ENCODE results near the gene KDR.

KDR gene

GRCh38 chr4:55082756-55083155, 42.6 kb downstream of the KDR start:
- FAIRE-seq (no peak), DNase-seq (ENCODE audit: extremely low spot score, insufficient read length, low read depth) (no peak)

DNA sequence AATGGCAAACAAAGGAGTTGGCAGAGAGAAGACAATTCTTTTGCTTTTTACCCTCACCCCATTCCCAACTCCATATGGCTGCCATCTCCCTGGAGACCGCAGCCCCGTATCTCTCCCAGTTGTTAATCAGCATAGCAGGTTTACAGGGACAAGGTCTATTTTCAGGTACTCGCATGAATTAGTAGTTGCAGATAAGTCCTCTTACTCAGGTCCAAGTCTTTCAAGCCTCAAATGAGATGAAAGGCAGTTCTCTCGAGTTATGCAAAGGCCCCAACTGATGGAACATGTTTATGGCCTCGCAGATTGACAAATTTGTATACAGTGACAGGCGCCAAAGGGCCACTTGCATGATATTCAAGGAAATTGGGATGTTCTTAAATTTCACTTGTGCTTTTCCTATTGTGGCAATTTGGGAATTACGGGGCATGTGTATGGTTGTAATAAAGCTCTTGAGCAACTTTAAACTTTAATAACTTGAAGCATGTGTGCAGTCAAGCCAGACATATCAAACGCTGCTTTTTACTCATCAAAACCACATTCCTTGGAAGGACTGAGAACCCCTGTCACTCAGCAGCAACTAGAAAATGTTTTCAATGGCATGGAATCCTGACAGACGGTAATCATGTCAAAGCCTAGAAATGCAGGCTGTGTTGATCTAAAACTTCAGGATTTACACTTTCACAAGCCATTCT, 45.1 kb downstream of the KDR start:
- no peak for FAIRE-seq
- DNase-seq (ENCODE audit: extremely low spot score, insufficient read length, low read depth), result no peak

- FAIRE-seq (no peak), DNase-seq (ENCODE audit: extremely low spot score, insufficient read length, low read depth) (no peak)
Observed at GRCh38 chr4:55079451-55080173, 45.8 kb downstream of the KDR start.

GRCh38 chr4:55078987-55079386, 46.4 kb downstream of the KDR start:
- no peak for DNase-seq (ENCODE audit: extremely low spot score, insufficient read length, low read depth)
- no peak for FAIRE-seq

GRCh38 chr4:55077577-55077976, 47.8 kb downstream of the KDR start:
- DNase-seq (ENCODE audit: extremely low spot score, insufficient read length, low read depth), result no peak
- no peak for FAIRE-seq

GRCh38 chr4:55075823-55076716, 49.3 kb downstream of the KDR start:
- no peak for DNase-seq (ENCODE audit: extremely low spot score, insufficient read length, low read depth)

GRCh38 chr4:55075376-55075775, 50.0 kb downstream of the KDR start:
- DNase-seq (ENCODE audit: extremely low spot score, insufficient read length, low read depth) (no peak), FAIRE-seq (no peak)

More at GRCh38 chr4:55075823-55076716, 49.3 kb downstream of the KDR start:
- FAIRE-seq, result no peak

DNA sequence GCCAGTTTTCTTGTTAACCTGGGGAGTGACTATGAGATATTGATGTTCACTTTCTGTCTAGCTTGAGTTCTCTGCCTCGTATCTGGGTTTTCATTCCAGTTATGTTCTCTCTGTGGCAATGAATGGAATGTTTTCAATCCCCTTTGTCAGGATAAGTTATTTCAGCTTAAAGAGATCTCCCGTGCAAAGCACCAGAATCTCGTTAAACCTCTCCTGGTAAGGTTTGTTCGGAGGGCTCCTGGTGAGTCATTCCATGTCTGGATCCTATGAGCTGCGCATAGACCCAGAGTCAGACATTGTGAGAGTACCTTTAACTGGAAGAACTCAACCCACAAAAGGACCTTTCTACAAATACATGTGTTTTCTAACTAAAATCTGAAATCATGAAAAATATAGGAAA, 51.0 kb downstream of the KDR start:
- FAIRE-seq, result no peak
- no peak for DNase-seq (ENCODE audit: extremely low spot score, insufficient read length, low read depth)

DNA sequence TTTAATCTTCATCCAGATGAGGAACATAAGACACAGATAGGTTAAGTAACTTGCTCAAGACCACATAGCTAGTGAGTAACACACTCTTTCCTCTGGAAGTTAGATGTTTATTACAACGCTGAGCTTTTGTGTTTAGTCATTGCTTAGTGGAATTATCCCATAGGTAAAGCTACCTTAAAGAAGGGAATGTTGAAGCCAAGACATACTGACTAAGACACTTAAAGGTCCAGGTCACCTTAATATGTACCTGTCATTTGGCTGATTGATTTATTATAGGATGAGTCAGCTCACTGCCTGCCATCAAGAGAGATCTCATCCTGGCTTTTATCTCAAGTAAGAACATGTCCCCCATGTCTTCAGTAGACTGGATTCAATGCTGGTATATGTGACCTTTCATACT, 53.4 kb downstream of the KDR start:
- no peak for FAIRE-seq

GRCh38 chr4:55069248-55069647, 56.1 kb downstream of the KDR start:
- DNase-seq (ENCODE audit: extremely low spot score, insufficient read length, low read depth) (no peak), FAIRE-seq (no peak)

More for the DNA sequence above, 53.4 kb downstream of the KDR start:
- DNase-seq (ENCODE audit: extremely low spot score, insufficient read length, low read depth), result no peak

DNA sequence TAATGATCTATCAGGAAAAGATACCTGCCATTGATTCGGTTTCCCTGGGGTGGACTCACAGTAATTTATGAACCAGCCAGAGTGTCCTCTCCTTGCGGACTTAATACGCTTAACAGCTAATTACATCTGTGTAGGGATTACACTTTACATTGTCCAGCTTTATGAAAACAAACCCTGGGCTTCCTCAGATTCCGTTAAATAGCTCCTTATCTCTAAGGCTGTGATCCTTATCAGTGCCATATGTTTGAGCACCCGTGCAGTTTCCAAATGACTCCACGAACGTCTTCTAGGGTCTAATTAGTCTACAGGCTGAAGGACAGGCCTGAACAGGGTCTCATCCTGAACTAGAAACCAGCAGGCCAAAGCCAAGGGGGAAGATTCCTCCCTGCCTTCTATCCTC, 56.9 kb downstream of the KDR start:
- DNase-seq (ENCODE audit: extremely low spot score, insufficient read length, low read depth) (no peak), FAIRE-seq (no peak)

DNA sequence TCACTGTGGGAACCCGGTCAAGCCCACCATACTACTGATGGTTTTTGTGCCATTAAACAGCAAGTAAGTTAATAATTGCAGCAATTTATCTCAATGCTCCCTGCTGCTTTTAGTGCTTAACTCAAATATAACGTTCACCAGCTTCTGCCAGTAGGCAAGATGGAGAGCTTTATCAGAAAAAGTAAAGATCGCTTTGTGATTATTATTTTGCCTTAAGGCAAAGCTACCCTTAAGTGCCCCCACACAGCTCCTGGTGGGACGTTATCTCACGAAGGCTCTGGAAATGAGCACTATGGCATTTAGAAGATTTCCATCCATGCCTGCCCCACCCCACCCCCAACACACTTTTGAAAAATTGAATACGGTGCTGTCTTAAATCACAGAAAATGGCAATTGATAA, 59.4 kb downstream of the KDR start:
- FAIRE-seq (no peak), DNase-seq (ENCODE audit: extremely low spot score, insufficient read length, low read depth) (no peak)

- DNase-seq (ENCODE audit: extremely low spot score, insufficient read length, low read depth) (no peak), FAIRE-seq (no peak)
Observed at GRCh38 chr4:55055529-55055928, 69.9 kb downstream of the KDR start.

GRCh38 chr4:55051532-55051931, 73.9 kb downstream of the KDR start:
- FAIRE-seq (no peak), DNase-seq (ENCODE audit: extremely low spot score, insufficient read length, low read depth) (no peak)

- FAIRE-seq, result no peak
Observed at GRCh38 chr4:55050418-55050950, 74.9 kb downstream of the KDR start.

GRCh38 chr4:55038176-55038890, 87.1 kb downstream of the KDR start:
- FAIRE-seq (no peak), DNase-seq (ENCODE audit: extremely low spot score, insufficient read length, low read depth) (no peak)

More at GRCh38 chr4:55050418-55050950, 74.9 kb downstream of the KDR start:
- no peak for DNase-seq (ENCODE audit: extremely low spot score, insufficient read length, low read depth)

- DNase-seq (ENCODE audit: extremely low spot score, insufficient read length, low read depth) (no peak), FAIRE-seq (no peak)
Observed at GRCh38 chr4:55037728-55038127, 87.7 kb downstream of the KDR start.

GRCh38 chr4:55036405-55036804, 89.0 kb downstream of the KDR start:
- no peak for DNase-seq (ENCODE audit: extremely low spot score, insufficient read length, low read depth)
- no peak for FAIRE-seq

GRCh38 chr4:55035892-55036291, 89.5 kb downstream of the KDR start:
- FAIRE-seq (no peak), DNase-seq (ENCODE audit: extremely low spot score, insufficient read length, low read depth) (no peak)

- DNase-seq (ENCODE audit: extremely low spot score, insufficient read length, low read depth), result no peak
- no peak for FAIRE-seq
Observed at GRCh38 chr4:55033296-55033695, 92.1 kb downstream of the KDR start.
